22Rv1 (cell line): ENCODE measurements around the gene CASKIN2.

Source experiments
- CTCF ChIP-seq: fragments of 450-650 bp; IDR thresholded peaks from 2 replicates; pipeline ENCODE4 v1.5.1; 2017; ENCODE audit warnings: mild to moderate bottlenecking
- ZFX ChIP-seq: fragments of 450-650 bp; IDR thresholded peaks from 2 replicates; pipeline ENCODE4 v1.6.1; 2017; ENCODE audit warnings: antibody characterized with exemption, borderline replicate concordance

DNA sequence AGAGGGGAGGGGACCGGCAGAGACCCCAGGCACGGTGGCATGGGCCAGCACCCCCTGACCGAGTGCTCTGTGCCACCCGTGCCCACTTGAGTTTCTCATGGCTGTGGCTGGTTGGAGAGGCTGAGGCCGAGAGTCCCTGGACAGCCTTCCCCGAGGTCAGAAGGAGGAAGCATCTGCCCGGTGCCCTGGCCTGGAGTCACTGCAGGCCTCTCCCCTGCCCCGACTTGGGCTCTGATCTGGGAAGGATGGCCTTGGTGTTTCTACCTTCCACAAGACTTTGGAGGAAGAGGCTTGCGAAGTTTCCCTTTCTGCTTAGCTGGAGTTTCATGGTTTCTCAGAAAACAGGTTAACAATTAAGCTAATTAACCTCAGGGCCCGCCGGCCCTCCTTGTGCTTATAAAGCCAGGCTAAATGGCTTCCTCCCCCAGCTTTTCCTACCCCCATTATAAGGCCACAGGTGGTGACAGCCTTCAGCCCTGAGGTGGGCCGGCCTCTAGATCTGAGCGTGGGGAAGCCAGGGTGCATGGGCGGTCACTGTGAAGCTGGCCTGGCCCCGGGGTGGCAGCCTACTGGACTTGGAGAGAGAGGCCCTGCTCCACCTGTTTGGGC is 27.5 kb upstream of the CASKIN2 start:
- TF ChIP-seq CTCF = no peak
- TF ChIP-seq ZFX = no peak
